Right lobe of liver (tissue), 6 donors: ENCODE data around the gene SNX6. TPM values are rescaled to one million over a fixed set of nuclear protein-coding genes. Genes with fewer than 3 reads are reported as not detected.

ENCODE experiments used
- ATAC-seq, 4 donors: fragments of 200-7000 bp; cut with Tn5 transposase; one replicate each; pipeline ENCODE4 v1.9.1; 2020; ENCODE audit warnings: mild to moderate bottlenecking in 4 of 4, moderate library complexity in 4 of 4
- DNase-seq, 3 donors: peaks; one replicate each; pipeline ENCODE4 v3.0.0-alpha.2; 2020
- H3K27ac ChIP-seq, 3 donors: fragments of 200-600 bp; one replicate each; pipeline ENCODE4 v1.8.0; 2022
- H3K27me3 ChIP-seq, 2 donors: fragments of 200-600 bp; one replicate each; pipeline ENCODE4 v1.8.0; 2022
- H3K36me3 ChIP-seq, 4 donors: fragments of 200-600 bp; sonication (generic) in 1 of 4; one replicate each; pipeline versions ENCODE4 v1.5.1 to v1.8.0; 2017 to 2022; ENCODE audit warnings: control low read depth in 1 of 4
- H3K4me1 ChIP-seq, 4 donors: fragments of 200-600 bp; sonication (generic) in 1 of 4; one replicate each; pipeline versions ENCODE4 v1.5.1 to v1.8.0; 2017 to 2022; ENCODE audit warnings: control low read depth in 1 of 4
- H3K4me3 ChIP-seq, 3 donors: fragments of 200-600 bp; one replicate each; pipeline ENCODE4 v1.8.0; 2022
- H3K9me3 ChIP-seq, 4 donors: fragments of 200-600 bp; sonication (generic) in 1 of 4; one replicate each; pipeline versions ENCODE4 v1.5.1 to v1.8.0; 2017 to 2022; ENCODE audit warnings: control low read depth in 1 of 4
- CTCF ChIP-seq, 4 donors: fragments of 200-600 bp in 3 of 4; fragments of 450-650 bp in 1 of 4; IDR thresholded peaks; one replicate each; pipeline versions ENCODE4 v1.5.1 to v1.8.0; 2016 to 2022; ENCODE audit warnings: antibody characterized with exemption in 4 of 4, mild to moderate bottlenecking in 2 of 4
- POLR2A ChIP-seq: fragments of 450-650 bp; IDR thresholded peaks from one replicate; pipeline ENCODE4 v1.6.1; 2017; ENCODE audit warnings: antibody characterized with exemption, mild to moderate bottlenecking
- WGBS: methylation state at CpG from one replicate; pipeline ENCODE4 v1.1.6; 2018; ENCODE audit warnings: low coverage, low lambda C conversion rate; ENCODE audit not compliant: insufficient coverage; ENCODE audit errors: missing lambda C conversion rate; 5-methylcytosine and 5-hydroxymethylcytosine counted together
- intact Hi-C, 2 donors: fragments of 100-400 bp; cut with DNase I; formaldehyde crosslinking; loops; one replicate each; pipeline versions ENCODE4 v1.11.2 to v1.14.1; 2022
- total RNA-seq, 6 experiments: library from RNA; depleted of rRNA in 2 of 6; stranded (reverse); fragments of >200 nt in 2 of 6; fragmentation: NEBNext Ultra II Directional in 3 of 6; extraction: Animal tissue kit (Norgen Biotek cat#: 25700) in 3 of 6; gene quantifications; one replicate each; pipeline versions ENCODE4 v1.1.0 to v1.2.4, GENCODE V29; 2016 to 2023
- donor health status: DM: no; HTN: yes; CAD: no.
- donor health status: DM: no; HTN: no; CAD: no.
- donor health status: DM: no; HTN: no; CAD: no.
- donor health status: DM: no; HTN: yes; CAD: no.
- donor health status: DM: no; HTN: yes; CAD: no.

The SNX6 gene
- total RNA-seq, 6 experiments from 2014 or later: 16.4 to 49.7 (median 31.5) TPM

GRCh38 chr14:34619471-34619870 lies 10.5 kb downstream of the SNX6 start:
- no peak overlapping the region for H3K4me3 ChIP-seq
- no peak for TF ChIP-seq CTCF (IDR thresholded peaks at IDR 0.05)
- TF ChIP-seq POLR2A: no peak
- peaks cover 0 to 3% (median 0%) of the 10 kb centered on the region in 4 donors for H3K4me1 ChIP-seq
- DNase-seq (no peak), ATAC-seq (peak in 1 of 4 donors; percentile 7)
- H3K9me3 ChIP-seq: no peaks in the 10 kb centered on the region
- intact Hi-C loops: no loop called here
- no peaks in the 10 kb centered on the region for H3K27me3 ChIP-seq
- H3K27ac ChIP-seq: no peak overlapping the region
- no peaks in the 10 kb centered on the region for H3K36me3 ChIP-seq
- WGBS: 73% methylated on average over 3 of the region's 3 CpGs

- Histone ChIP-seq H3K36me3 (no peaks in the 10 kb centered on the region), H3K27me3 (no peaks in the 10 kb centered on the region), H3K9me3 (no peaks in the 10 kb centered on the region), H3K4me1 (no peaks in the 10 kb centered on the region), H3K4me3 (no peak overlapping the region), H3K27ac (no peak overlapping the region)
- no peak for ATAC-seq
- TF ChIP-seq POLR2A (no peak), CTCF (IDR thresholded peaks at IDR 0.05) (no peak)
- intact Hi-C loops: no loop called here
- 98% methylated on average over 5 of the region's 6 CpGs for WGBS
- DNase-seq: peak in 1 of 3 donors; percentile 7
These were observed 13.6 kb downstream of the SNX6 start for GRCh38 chr14:34616360-34616759.

- Histone ChIP-seq H3K4me3 (no peak overlapping the region), H3K27me3 (no peaks in the 10 kb centered on the region), H3K36me3 (no peaks in the 10 kb centered on the region), H3K4me1 (no peaks in the 10 kb centered on the region), H3K27ac (no peak overlapping the region), H3K9me3 (no peaks in the 10 kb centered on the region)
- TF ChIP-seq POLR2A (no peak), CTCF (IDR thresholded peaks at IDR 0.05) (no peak)
- no peak for ATAC-seq
- intact Hi-C loops: no loop called here
- WGBS: 95% methylated on average over 5 of the region's 6 CpGs
- peak in 1 of 3 donors; percentile 20 for DNase-seq
These were observed 14.4 kb downstream of the SNX6 start for GRCh38 chr14:34615507-34615906.

- WGBS: 93% methylated on average over 3 of the region's 4 CpGs
- peak in 1 of 3 donors; percentile 12 for DNase-seq
- Histone ChIP-seq H3K27me3 (no peaks in the 10 kb centered on the region), H3K4me3 (no peak overlapping the region), H3K9me3 (no peaks in the 10 kb centered on the region), H3K27ac (no peak overlapping the region), H3K4me1 (no peaks in the 10 kb centered on the region), H3K36me3 (no peaks in the 10 kb centered on the region)
- TF ChIP-seq CTCF (IDR thresholded peaks at IDR 0.05): no peak
- no peak for TF ChIP-seq POLR2A
- intact Hi-C loops: no loop called here
- ATAC-seq: no peak
These were observed 15.3 kb downstream of the SNX6 start for GRCh38 chr14:34614638-34615037.

DNA sequence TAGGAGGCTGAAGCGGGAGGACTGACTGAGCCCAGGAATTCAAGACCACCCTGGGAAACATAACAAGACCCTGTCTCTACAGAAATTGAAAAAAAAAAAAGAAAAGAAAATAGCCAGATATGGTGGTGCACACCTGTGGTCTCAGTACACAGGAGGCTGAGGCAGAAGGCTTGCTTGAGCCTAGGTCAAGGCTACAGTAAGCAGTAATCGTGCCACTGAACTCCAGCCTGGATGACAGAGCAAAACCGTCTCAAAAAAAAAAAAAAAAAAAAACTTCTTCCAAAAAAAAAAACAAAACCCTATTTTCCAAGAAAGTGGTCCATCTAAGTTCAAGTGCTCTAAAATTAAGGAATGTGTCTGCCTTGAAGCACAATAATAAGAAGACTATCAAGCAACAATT lies 19.8 kb downstream of the SNX6 start:
- no peak for ATAC-seq
- H3K4me1 ChIP-seq: no peaks in the 10 kb centered on the region
- no peaks in the 10 kb centered on the region for H3K9me3 ChIP-seq
- H3K4me3 ChIP-seq: no peak overlapping the region
- H3K36me3 ChIP-seq: peaks cover 0 to 40% (median 19%) of the 10 kb centered on the region in 4 donors
- no peaks in the 10 kb centered on the region for H3K27me3 ChIP-seq
- DNase-seq: no peak
- TF ChIP-seq POLR2A: no peak
- no peak for TF ChIP-seq CTCF (IDR thresholded peaks at IDR 0.05)
- 48% methylated on average over 3 of the region's 3 CpGs for WGBS
- intact Hi-C loops: no loop called here
- H3K27ac ChIP-seq: no peak overlapping the region
